COLO829 (cell line): ENCODE results near the gene ENPP7.
A peak's percentile ranks its signal among the peaks of the same experiment; 100 is the strongest.

Experiments
- DNase-seq: peaks from one replicate; pipeline ENCODE4 v3.0.0; 2012; ENCODE audit warnings: low spot score

Gene ENPP7

DNA sequence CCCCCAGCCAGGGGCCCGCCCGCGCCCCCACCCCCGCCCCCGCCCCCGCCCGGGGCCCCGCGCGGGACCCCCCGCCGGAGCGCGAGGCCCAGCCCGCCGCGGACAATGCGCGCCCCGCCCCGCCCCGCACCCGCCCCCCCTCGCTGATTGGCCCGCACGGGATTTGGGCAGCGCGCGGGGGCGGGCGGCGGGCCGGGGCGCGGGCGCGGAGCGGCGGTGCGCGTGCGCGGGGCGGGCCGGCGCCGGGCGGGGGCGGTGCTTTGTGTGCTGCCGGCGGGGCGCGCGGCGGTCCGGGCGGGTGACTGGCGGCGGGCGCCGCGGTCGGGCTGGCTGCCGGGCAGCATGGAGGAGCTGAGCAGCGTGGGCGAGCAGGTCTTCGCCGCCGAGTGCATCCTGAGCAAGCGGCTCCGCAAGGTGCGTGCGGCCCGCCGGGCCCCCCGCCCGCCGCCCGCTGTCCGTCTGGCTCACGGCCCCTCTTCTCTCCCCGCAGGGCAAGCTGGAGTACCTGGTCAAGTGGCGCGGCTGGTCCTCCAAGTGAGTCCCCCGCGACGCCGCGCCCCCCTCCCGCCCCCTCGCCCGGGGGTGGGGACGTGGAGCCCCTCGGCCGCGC is 47.3 kb downstream of the ENPP7 start, which contains the start of gene CBX2:
CBX2 (plus strand) TSS at position 255 of the 610 bp plus-strand sequence; CDS start at position 343, 88 bp downstream.
- peak; percentile 86 for DNase-seq

DNA sequence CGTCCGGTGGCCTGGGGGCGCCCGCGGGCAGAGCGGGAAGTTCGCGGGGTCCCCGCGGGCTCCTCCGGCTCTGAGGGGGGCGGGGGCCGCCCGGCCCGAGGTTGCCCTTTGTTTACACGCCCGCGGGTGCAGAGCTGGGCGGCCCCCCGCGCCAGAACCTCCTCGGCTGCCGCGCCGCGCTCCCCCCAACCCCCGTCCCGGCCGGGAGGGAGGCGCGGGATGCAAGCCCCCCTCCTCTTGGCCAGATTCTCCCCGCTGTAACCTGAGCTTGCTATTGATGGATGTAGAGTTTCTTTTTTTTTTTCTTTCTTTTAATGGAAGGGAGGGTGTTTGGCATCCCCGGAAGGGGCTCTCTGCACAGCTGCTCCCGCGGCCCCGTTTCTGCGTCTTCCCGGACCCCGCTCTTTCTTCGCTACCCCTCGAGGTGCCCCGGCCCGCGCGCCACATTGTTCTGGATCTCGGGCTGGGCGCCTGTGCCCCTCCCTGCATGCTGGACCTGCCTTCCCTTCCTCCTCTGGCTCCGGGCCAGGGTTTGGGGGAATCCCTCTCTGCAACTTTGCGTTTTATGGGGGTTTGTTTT is 47.9 kb downstream of the ENPP7 start:
- no peak for DNase-seq

DNA sequence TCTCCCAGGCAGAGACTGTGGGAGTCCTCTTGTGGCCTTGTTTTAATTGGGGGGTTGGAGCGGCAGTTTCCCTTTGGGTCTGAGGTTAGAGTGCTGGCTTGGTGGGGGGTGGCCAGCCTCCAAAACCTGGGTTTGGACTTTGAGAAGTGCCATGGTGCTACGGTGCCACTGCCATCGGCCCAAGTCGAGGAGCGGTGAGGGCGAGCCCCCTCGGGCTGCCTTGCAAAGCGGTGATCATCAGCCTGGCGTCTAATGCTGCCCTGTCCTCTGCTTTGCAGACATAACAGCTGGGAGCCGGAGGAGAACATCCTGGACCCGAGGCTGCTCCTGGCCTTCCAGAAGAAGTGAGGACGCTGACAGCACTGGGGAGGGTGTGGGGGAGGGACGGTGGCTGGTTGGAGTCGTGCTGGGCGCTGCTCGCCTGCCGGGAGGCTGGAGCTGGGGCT is 48.4 kb downstream of the ENPP7 start:
- DNase-seq: no peak

DNA sequence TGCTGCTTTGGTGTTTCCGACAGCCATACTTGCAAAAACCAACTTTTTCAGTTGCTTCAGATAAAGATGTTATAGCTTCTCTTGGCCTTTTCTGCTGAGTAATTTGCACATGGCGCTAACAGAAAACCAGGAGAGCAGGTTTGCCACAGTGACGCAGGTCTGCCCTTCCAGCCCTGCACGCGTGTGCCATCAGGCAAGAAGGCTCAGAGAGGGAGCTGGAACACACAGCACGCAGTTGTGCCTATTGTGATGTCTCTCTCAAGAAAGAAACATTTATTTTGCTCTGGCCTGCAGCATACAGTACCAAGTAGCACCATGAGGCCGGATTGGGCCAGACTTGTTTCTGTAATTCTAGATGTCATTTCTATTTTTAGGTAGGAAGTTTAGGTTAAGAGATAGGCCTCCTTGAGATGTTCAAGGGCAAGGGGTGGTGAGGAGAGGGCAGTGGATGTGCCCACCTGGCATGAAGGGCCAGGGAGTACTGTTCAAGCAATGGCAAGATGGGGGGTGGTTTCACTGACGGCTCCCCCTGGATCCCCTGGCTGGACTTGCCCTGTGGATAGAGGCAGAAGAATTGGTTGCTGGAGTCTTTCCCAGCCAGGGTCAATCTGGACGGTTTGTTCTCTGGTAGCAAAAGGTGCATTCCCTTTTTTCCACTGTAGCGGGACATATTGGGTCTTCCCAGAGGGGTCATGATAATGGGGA is 49.1 kb downstream of the ENPP7 start:
- DNase-seq: no peak

DNA sequence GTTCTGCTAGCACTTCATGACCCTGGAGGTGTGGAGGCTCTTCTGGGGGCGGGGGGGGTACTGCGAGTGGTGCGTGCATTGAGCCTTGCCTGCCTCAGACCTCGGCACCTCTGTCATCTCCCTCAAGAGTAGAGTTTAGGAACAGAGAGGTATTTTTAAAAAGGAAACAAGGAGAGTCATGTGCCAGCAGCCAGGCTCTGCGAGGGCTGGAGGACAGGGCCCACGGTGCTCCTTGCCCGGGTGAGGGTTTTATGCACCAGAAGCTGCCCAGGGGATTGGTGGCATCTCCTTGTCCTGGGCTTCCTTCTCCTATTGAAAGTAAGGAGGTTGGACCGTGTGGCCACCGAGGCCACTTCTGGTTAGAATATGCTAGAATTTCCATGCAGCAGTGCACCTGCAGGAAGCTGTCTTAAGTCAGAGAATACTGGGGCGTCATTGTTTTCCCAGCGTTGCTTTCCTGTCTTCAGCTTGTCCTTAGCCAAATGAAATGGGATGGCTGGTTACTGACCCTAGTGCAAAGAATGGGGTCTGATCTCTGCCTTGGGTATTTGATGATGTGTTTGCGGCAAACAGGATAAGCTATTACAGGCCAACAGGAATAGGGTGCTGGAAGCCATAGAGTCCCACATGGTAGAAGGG is 50.4 kb downstream of the ENPP7 start:
- no peak for DNase-seq

DNA sequence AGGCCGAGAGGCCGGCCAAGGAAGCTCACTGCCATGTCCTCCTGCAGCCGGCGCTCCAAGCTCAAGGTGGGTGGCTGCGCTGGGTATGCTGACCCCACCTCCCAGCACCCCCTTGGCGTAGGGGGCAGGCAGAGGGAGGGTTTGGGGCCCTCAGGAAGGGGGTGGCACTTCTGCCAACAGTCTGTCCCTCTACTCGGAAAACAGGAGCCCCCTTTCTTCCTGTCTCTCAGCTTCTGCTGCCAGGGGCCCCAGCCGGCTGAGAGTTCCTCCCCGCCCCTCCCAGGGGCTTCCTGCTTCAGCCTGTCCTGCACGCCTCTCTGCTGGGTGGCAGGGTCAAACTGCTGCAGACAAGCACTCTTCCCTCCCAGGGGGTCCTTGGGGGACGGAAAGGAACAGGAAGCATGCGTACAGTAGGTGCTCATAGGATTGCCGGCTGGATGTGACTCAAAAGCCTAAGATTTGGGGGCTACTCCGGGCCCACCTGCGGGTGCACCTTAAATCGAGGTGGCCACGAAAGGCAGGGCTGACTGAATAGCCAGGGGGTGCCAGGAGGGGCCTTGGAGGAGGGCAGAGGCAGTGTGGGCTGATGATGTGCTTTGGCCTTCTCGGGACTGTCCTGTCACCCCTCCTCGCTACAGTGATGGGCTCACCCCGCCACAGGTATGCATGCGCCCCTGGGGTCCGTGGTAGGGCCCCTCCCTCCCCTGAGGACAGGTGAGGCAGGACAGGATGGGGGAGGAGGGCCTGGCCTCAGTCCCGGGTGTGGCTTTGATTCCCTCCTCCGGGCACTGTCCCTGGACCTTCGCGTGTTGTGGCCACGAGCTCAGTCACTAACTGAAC is 51.2 kb downstream of the ENPP7 start:
- DNase-seq: no peak

DNA sequence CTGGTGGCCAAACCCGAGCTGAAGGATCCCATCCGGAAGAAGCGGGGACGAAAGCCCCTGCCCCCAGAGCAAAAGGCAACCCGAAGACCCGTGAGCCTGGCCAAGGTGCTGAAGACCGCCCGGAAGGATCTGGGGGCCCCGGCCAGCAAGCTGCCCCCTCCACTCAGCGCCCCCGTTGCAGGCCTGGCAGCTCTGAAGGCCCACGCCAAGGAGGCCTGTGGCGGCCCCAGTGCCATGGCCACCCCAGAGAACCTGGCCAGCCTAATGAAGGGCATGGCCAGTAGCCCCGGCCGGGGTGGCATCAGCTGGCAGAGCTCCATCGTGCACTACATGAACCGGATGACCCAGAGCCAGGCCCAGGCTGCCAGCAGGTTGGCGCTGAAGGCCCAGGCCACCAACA is 53.1 kb downstream of the ENPP7 start:
- DNase-seq: no peak

DNA sequence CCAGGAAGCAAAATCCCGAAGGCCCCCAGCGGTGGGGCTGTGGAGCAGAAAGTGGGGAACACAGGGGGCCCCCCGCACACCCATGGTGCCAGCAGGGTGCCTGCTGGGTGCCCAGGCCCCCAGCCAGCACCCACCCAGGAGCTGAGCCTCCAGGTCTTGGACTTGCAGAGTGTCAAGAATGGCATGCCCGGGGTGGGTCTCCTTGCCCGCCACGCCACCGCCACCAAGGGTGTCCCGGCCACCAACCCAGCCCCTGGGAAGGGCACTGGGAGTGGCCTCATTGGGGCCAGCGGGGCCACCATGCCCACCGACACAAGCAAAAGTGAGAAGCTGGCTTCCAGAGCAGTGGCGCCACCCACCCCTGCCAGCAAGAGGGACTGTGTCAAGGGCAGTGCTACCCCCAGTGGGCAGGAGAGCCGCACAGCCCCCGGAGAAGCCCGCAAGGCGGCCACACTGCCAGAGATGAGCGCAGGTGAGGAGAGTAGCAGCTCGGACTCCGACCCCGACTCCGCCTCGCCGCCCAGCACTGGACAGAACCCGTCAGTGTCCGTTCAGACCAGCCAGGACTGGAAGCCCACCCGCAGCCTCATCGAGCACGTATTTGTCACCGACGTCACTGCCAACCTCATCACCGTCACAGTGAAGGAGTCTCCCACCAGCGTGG is 53.7 kb downstream of the ENPP7 start:
- no peak for DNase-seq

DNA sequence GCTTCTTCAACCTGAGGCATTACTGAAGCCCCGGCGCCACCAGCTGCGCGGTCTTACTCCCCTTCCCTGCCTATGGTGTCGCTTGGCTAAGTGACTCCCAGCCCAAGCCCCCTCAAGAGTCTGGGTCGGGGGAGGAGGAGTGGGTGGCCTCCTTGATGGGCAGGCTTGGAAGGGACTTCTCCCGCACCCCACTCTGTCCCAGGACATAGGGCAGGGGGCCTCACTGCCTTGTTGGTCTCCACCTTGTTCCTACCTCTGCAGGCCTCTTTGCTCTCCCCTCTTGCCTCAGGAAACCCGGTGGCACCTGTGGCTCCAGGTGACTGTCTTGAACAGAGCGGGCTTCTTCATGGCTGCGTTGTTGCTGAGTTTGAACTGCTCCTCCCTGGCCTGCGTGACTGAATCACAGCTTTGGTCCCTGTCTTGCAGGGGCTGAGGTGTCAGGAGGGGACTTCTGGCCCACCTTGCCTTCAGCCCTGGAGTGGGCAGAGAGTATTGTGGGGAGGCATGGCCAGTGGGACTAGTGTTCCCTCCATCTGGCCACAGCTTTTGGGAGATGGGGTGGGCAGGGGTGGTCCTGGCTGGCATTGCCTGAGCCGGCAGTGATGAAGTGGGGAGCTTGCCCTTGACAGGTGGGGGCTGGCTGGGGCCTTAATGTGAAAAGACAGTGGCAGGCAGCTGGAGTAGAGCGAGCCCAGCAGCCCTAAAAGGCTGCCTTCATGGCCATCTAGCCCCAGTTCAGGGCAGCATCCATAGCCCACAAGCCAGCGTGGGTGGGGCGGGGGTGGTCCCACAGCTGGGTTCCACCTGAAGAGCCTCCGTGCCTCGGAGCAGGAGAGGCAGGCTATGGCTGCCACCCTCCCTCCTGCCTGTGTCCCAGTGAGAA is 54.5 kb downstream of the ENPP7 start:
- no peak for DNase-seq

DNA sequence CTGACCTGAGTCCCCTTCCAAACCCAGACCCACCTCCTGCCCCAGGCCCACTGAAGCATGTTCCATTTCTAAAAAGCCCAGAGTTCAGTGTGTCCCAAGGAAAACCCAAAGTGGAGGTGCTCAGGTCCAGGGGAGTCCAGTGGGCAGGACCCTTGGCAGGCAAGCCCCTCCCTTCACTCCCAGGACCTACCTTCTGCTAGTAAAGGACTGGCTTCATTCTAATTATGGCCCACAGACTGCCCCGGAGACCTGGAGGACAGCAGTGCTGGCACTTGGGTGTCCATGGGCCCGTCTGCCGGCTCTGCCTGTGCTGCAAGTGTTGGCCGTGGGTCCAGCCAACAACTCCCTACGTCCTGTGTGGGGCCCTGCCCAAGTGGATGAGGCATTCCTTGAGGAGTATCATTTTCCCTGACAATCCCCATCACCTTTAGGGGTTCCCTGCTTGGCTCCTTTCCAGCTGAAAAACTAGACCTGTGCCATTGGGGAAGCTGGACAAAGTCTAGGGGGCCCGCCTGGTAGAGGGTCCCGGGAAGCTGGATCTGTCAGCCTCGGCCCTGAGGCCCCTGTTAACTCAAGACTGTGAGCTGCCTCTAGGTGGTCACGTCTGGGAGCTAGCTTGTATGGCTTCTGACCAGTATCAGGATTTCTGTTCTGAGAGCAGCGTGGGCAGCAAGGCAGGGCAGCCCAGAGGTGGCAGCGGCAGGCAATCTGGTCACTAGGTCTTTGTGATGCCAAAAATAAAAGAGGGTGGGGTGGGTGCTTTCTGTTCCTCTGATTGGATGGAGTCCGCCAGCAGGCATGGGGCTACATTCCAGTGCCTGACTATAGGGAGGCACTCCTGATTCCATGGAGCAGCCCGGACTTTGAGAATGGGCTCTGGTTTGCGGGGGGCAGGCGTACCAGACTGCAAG is 55.4 kb downstream of the ENPP7 start:
- DNase-seq: no peak

DNA sequence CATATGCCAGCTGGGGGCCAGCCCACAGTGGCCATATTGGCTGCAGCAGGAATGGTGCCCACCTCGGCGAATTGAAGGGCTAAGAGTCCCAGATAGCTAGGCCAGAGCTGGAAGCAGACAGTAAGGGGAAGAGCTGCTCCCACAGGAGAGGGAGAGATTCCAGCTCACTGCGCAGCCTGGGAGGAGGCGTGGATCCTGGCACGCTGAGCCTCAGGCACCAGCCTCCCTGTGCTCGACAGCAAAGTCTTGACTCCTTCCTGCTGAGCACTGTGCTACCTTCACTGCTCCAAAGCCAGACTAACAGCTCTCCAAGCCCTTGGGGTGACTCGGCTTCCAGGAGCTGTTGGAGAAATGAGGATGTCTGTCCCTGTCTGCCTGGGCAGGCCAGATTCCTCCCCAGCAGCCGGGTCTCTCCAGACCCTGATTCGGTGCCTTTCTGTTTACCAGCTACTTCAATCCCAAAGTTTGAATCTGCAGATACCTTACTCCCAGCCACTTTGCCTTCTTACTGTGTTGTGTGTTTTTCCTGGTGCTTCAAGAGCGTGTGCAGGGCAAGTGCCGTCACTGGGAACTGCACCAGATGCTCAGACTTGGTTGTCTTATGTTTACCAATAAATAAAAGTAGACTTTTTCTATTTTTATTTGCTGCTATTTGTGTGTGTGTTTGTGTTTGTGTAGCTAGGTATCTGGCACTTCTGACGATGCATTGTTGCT is 56.3 kb downstream of the ENPP7 start:
- no peak for DNase-seq

DNA sequence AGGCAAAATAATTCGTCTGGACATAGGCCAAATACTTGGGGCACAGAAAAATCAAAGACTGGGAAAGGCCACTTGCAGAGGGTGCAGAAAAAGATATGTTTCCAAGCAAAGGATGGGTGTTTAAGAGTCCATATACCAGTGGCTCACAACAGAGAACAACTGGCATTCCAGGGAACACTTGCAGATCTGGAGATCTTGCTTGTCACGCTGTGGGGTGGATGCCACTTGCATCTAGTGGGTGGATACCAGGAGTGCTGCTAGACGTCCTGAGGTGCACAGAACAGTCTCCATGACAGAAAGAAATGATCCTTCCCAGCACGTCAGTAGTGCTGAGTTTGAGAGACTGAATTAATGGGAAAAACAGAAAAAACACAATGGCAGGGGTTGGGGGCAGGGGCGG is 57.7 kb downstream of the ENPP7 start:
- DNase-seq: no peak

DNA sequence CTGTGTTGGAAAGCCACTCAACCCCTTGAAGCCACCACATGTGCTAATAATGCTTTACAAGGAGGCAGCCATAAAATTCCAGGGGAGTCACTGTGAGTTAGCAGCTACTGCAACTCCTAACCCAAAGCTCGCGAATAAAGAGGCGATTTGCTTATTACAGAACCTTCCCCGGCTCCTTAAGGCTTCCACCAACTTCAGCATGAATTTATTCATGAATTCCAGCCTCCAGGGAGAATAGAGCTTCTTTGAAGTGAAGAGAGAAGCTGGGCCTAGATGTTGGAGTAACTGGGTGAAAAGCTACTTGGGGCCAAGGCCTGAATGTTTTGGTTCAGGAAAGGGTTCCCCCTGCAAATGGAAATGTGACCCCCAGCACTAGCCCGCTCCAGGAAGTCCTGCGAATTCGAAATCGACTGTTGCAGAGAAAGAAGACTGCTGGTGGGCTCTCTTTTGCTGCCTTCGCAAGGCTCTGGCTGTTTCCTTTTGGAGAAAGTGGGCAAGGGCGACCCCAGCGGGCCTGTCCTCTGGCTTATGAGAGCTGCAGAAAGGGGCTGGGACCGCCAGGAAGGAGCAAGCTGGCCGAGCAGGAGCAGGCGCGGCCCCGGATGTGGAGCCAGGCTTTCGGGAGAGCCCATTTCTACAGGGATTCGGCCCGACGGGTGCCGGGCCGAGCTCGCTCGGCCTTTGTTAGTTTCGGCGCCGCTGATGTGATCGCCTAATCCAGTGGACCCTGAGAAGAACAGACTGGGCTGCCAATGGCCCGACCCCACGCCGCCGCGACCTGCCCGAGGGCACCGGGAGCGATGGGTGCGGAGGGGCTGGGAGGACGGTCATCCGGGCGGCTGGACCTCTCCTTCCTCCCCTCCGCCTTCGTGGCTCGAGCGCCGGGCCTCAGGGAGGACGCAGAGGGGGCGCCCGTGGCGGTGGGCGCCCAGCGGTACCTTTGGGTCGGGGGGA is 58.5 kb downstream of the ENPP7 start:
- no peak for DNase-seq

DNA sequence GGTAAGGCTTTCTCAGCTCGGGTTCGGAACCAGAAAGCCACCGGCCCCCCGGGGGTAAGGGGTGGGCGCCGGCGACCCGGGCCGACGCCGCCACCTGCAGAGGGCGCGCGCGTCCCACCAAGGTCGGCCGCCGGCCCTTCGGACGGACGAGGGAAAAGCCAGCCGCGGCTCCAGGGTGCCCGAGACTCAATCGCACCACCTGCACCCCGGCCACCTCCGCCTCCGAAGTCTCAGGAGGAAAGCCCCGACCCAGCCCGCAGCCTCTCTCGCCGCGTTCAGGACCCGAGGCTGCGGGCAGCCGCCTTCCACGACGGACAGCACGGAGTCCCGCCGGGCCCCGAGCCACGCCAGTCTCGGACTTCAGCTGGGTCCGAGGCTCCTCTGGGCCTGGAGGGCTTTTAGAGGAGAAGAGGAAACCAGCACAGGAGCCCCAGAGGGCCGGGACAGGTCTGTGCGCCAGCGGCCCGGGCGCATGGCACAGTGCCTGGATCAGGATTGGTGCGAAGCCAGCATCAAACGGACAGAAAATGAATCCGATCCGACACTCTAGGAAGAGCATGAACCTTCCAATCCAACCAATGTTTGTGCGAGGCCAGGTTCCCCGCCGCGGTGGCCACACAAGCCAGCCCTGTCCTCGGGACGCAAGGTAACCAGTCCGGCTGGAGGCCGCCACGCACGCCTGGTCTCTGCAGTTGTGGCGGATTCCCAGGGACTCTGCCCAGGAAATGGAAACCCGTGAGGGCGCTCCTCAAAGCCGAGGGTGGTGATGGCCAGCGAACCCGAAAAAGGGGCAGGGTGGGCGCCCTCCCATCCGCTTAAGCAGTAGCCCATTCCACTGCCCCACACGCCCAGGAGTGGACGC is 59.4 kb downstream of the ENPP7 start:
- DNase-seq: no peak

DNA sequence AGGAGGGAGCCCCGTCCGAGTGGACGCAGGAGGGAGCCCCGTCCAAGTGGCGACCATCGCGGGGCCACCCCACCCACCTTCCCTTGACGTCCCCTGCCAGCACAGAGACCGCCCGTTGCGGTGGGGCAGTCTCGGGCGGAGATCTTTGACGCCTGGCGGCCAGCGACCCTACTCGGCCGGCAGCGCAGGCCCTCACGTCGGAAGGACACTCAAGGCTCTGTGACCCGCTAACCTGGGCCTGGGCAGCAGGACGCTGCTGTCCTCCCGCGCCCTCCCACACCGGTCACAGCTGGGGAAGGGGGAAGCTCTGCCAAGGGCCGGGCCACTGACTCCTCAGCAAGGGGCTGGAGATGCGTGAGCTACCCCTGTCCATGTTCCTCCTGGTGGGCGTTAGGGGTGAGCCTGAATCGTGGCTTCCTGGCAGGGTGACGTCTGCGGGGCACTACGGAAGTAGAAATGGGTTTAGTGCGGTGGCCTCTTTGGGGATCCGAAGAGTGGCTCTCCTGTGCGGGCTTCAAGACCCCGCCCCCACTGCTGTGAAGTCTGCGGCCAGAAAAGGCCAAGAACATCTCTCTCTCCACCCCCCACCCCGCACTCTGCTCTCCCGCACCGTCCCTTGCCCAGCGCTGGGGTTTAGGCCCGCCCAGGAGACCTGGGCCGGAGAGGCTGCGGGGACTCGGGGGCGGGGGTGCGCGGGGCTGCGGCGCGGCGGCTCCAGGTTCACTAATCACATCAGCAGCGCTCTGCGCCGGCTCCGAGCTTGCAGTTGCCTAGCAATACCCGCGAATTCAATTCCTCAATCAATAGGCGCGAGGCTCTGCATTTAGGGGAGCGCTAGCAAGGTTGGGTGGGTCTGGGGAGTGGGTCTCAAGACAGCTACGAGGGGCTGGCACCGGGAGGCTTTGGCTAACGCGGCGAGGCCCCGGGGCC is 60.3 kb downstream of the ENPP7 start:
- DNase-seq: no peak
